Bronchial epithelial cell (primary cell): Measurements from ENCODE around the gene MTFMT. TPM values are rescaled to one million over a fixed set of nuclear protein-coding genes. Genes with fewer than 3 reads are reported as not detected.

Experiments used
- DNase-seq: peaks from one replicate; pipeline ENCODE4 v3.0.0-alpha.2; 2010; ENCODE audit warnings: low read depth
- FAIRE-seq: peaks from 2 replicates; lab custom pipeline; 2011; peaks lifted over from hg19 to GRCh38; lab: Jason Lieb, UNC
- H3K27me3 ChIP-seq: 2 replicates; pipeline ENCODE4 v1.5.1; 2011; ENCODE audit warnings: low read length; ENCODE audit not compliant: control insufficient read depth, insufficient read depth
- H3K36me3 ChIP-seq: 2 replicates; pipeline ENCODE4 v1.5.1; 2011; ENCODE audit warnings: low read length; ENCODE audit not compliant: control insufficient read depth, insufficient read depth
- H3K4me3 ChIP-seq: 2 replicates; pipeline ENCODE4 v1.5.1; 2011; ENCODE audit warnings: mild to moderate bottlenecking, low read depth, low read length, control low read depth
- total RNA-seq: library from RNA; depleted of rRNA; stranded (reverse); fragments of >200 nt; gene quantifications from 2 replicates; pipeline ENCODE4 v1.2.1, GENCODE V29; 2014
- TF ChIP-seq, protein P1 (sequence below): IDR thresholded peaks from 2 replicates; pipeline ENCODE4 v1.5.1; 2011; ENCODE audit warnings: mild to moderate bottlenecking, moderate library complexity, low read length, control low read depth, inconsistent platforms; ENCODE audit not compliant: insufficient read depth, severe bottlenecking

The MTFMT gene
- total RNA-seq, 1 donor from 2014 or later: 17.4 TPM

DNA sequence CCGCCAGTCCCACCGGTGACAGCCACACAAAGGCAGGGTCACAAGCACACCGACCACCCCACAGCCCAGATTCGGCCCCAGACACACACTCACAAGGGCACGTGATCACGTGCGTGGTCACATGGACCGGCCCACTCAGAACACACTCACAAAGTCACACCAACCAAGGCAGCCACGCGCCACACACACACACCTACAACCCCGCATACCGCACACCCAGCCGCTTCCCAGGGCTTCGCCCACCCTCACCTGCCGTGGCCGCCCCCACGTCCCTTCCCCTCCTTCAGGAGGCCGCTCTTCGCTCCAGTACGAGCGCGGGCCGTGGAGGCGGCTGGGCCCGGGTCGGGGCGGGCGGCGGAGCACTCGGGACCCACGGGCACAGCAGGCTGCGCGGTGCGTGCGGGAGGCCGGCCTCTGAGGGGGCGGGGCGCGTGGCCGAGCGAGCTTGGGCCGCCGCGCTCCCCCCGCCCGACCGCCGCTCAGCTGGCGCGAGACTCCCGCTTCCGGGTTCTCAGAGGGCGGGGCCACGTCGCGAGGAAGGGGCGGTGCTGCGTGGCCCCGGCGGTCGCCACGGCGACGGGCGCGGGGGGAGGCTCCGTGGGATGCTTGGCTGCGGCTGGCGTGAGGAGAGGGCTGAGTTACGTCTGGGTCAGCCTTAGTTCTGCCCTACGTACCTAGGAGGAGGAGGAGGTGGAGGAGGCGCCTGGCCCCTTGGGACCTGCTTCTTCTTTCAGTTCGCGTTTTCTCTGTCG is 39.8 kb downstream of the MTFMT start, which contains the start of gene SPG21:
Gene SPG21 (minus strand): TSS at position 499 of the 752 bp plus-strand sequence. CDS start 6,345 bp downstream, outside the sequence.
- peak; percentile 73 for DNase-seq
- no peaks in the 10 kb centered on the region for H3K27me3 ChIP-seq
- H3K36me3 ChIP-seq: no peaks in the 10 kb centered on the region
- TF ChIP-seq, protein P1, sequence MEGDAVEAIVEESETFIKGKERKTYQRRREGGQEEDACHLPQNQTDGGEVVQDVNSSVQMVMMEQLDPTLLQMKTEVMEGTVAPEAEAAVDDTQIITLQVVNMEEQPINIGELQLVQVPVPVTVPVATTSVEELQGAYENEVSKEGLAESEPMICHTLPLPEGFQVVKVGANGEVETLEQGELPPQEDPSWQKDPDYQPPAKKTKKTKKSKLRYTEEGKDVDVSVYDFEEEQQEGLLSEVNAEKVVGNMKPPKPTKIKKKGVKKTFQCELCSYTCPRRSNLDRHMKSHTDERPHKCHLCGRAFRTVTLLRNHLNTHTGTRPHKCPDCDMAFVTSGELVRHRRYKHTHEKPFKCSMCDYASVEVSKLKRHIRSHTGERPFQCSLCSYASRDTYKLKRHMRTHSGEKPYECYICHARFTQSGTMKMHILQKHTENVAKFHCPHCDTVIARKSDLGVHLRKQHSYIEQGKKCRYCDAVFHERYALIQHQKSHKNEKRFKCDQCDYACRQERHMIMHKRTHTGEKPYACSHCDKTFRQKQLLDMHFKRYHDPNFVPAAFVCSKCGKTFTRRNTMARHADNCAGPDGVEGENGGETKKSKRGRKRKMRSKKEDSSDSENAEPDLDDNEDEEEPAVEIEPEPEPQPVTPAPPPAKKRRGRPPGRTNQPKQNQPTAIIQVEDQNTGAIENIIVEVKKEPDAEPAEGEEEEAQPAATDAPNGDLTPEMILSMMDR: no peak
- FAIRE-seq: no peak
- peak within 1 kb of the TSS; percentile 99 for H3K4me3 ChIP-seq

- no peaks in the 10 kb centered on the region for H3K27me3 ChIP-seq
- no peak for DNase-seq
- no peak overlapping the region for H3K4me3 ChIP-seq
- TF ChIP-seq, protein P1: no peak
- H3K36me3 ChIP-seq: peaks cover under 1% of the 10 kb centered on the region
- FAIRE-seq: no peak
These were observed 42.3 kb downstream of the MTFMT start for GRCh38 chr15:64987136-64987535.

DNA sequence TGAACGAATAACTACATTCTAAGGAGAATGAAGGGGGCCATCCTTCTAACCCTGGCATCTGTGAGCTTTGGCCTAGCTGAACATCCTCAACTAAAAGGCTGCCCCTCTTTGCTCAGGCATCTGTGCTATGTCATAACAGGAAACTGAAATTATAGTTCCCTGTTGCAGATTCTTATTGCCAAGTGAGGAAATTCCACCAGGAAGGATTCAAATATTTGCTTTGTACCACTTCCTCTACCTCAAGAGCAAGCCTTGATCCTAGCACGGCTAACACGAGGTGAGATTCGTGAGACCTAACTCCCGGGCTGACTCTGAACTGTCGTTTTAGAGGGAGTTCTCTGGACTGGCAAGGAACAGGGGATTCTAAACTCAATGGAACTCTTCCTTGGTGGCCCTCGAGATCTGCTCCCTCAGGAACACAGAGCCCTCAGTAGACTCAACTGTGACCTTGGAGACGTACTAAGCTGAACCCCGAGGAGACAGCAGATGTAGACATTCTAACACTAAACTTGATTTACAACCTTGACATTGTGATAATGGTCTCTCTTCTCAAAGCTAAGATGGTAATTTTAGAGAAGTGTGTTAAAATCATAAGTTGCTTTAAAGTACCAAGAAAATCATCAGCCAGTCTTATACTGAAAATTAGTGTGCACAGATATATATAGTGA is 43.9 kb downstream of the MTFMT start:
- H3K4me3 ChIP-seq: no peak overlapping the region
- TF ChIP-seq, protein P1: no peak
- H3K36me3 ChIP-seq: peaks cover 2% of the 10 kb centered on the region
- FAIRE-seq: no peak
- peak; percentile 42 for DNase-seq
- H3K27me3 ChIP-seq: no peaks in the 10 kb centered on the region

GRCh38 chr15:64982472-64982871 is 47.0 kb downstream of the MTFMT start:
- Histone ChIP-seq H3K4me3 (no peak overlapping the region), H3K36me3 (peaks cover 7% of the 10 kb centered on the region), H3K27me3 (no peaks in the 10 kb centered on the region)
- no peak for DNase-seq
- TF ChIP-seq, protein P1: no peak
- FAIRE-seq: no peak

DNA sequence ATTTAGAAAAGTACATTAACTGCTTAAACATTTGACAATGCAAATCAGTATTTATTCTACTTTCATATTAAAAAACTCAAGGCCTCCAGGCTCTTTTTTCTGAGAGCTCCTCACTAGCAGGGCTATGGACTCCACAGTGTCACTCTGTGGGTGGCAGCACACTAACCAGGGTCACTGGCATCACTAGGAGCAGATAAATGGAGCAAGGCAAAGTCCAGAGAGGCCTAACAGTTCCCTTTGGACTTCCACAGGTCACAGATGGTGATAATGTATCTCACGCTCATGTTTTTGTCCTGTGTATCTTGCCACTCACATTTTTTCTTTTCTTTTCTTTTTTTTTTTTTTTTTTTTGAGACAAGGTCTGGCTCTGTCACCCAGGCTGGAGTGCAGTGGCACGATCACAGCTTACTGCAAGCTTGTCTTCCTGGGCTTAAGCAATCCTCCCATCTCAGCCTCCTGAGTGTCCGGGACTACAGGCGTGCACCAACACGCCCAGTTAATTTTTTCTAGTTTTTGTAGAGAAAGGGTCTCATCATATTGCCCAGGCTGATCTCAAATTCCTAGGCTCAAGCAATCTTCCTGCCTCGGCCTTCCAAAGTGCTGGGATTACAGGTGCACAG is 47.5 kb downstream of the MTFMT start:
- Histone ChIP-seq H3K36me3 (peaks cover 9% of the 10 kb centered on the region), H3K4me3 (no peak overlapping the region), H3K27me3 (no peaks in the 10 kb centered on the region)
- FAIRE-seq: no peak
- no peak for DNase-seq
- TF ChIP-seq, protein P1: no peak
